ENCODE measurements around the gene SH3YL1.

Gene SH3YL1

GRCh38 chr2:233030-233429, 30.8 kb downstream of the SH3YL1 start:
- no peak for TF ChIP-seq CTCF (IDR thresholded peaks at IDR 0.05; ENCODE audit: extremely low read depth, missing control alignments)
- no peak for DNase-seq (ENCODE audit: low spot score)

- no peak for DNase-seq (ENCODE audit: low spot score)
- no peak for TF ChIP-seq CTCF (IDR thresholded peaks at IDR 0.05; ENCODE audit: extremely low read depth, missing control alignments)
Observed at GRCh38 chr2:231521-232185, 32.2 kb downstream of the SH3YL1 start.

GRCh38 chr2:228518-229278, 35.1 kb downstream of the SH3YL1 start:
- TF ChIP-seq CTCF (IDR thresholded peaks at IDR 0.05; ENCODE audit: extremely low read depth, missing control alignments): no peak
- DNase-seq (ENCODE audit: low spot score): no peak

- TF ChIP-seq CTCF (IDR thresholded peaks at IDR 0.05; ENCODE audit: extremely low read depth, missing control alignments): no peak
- no peak for DNase-seq (ENCODE audit: low spot score)
Observed at GRCh38 chr2:228115-228514, 35.7 kb downstream of the SH3YL1 start.

GRCh38 chr2:223971-224760, 39.7 kb downstream of the SH3YL1 start:
- TF ChIP-seq CTCF (IDR thresholded peaks at IDR 0.05; ENCODE audit: extremely low read depth, missing control alignments): no peak
- DNase-seq (ENCODE audit: low spot score): no peak

- no peak for DNase-seq (ENCODE audit: low spot score)
- no peak for TF ChIP-seq CTCF (IDR thresholded peaks at IDR 0.05; ENCODE audit: extremely low read depth, missing control alignments)
Observed at GRCh38 chr2:223451-223850, 40.4 kb downstream of the SH3YL1 start.

- no peak for TF ChIP-seq CTCF (IDR thresholded peaks at IDR 0.05; ENCODE audit: extremely low read depth, missing control alignments)
- no peak for DNase-seq (ENCODE audit: low spot score)
Observed at GRCh38 chr2:216068-216467, 47.8 kb downstream of the SH3YL1 start.
